ENCODE measurements around the gene TSFM. TPM values are rescaled to one million over a fixed set of nuclear protein-coding genes. Genes with fewer than 3 reads are reported as not detected.
"Not testable (repeated sequence)": the region's sequence is repeated elsewhere in the genome, so short reads cannot be mapped to it uniquely, and the experiment has no call there.

TSFM gene
- total RNA-seq, 1 donor from 2014 or later, result 18.1 TPM

- no peak overlapping the region for H2AFZ ChIP-seq (replicated peaks)
- H3F3A ChIP-seq (ENCODE audit: low read depth), result peaks cover 19% of the 10 kb centered on the region
- peaks cover 2% of the 10 kb centered on the region for H3K27me3 Mint-ChIP-seq (ENCODE audit: insufficient read depth, low read depth)
- DNase-seq (ENCODE audit: low spot score), result no peak
- no peaks in the 10 kb centered on the region for H3K9me3 ChIP-seq (ENCODE audit: low read depth)
- H3K27me3 ChIP-seq, result no peaks in the 10 kb centered on the region
- H3K4me3 ChIP-seq, result no peak overlapping the region
- H3K36me3 ChIP-seq, result no peaks in the 10 kb centered on the region
- no peaks in the 10 kb centered on the region for H3K36me3 Mint-ChIP-seq
- H3K4me2 ChIP-seq, result no peak overlapping the region
- H3K9me3 Mint-ChIP-seq, result no peaks in the 10 kb centered on the region
- H3K4me3 Mint-ChIP-seq, result no peak overlapping the region
- H3K79me2 ChIP-seq (ENCODE audit: low read depth), result no peaks in the 10 kb centered on the region
- no peak overlapping the region for H3K27ac Mint-ChIP-seq
- no peaks in the 10 kb centered on the region for H4K20me1 ChIP-seq (ENCODE audit: low read depth)
- H3K4me1 Mint-ChIP-seq, result no peaks in the 10 kb centered on the region
- H3K27ac ChIP-seq, result no peak overlapping the region
- no peaks in the 10 kb centered on the region for H3K4me1 ChIP-seq
- no peak overlapping the region for H3K9ac ChIP-seq
- TF ChIP-seq EZH2phosphoT487 (IDR thresholded peaks at IDR 0.05) (no peak), CTCF (IDR thresholded peaks at IDR 0.05) (no peak), EZH2 (IDR thresholded peaks at IDR 0.05) (no peak)
These were observed 33.6 kb downstream of the TSFM start for GRCh38 chr12:57816001-57816854.

- TF ChIP-seq EZH2 (IDR thresholded peaks at IDR 0.05) (no peak), CTCF (IDR thresholded peaks at IDR 0.05) (no peak), EZH2phosphoT487 (IDR thresholded peaks at IDR 0.05) (no peak)
These were observed 34.2 kb downstream of the TSFM start for GRCh38 chr12:57816855-57817151.

GRCh38 chr12:57817261-57817989 is 34.8 kb downstream of the TSFM start:
- Histone ChIP-seq H3K79me2 (ENCODE audit: low read depth) (no peaks in the 10 kb centered on the region), H3K9me3 (ENCODE audit: low read depth) (no peaks in the 10 kb centered on the region), H3K4me1 (no peaks in the 10 kb centered on the region), H3K4me2 (no peak overlapping the region), H3K27ac (no peak overlapping the region), H3K36me3 (no peaks in the 10 kb centered on the region), H2AFZ (replicated peaks) (no peak overlapping the region), H3F3A (ENCODE audit: low read depth) (peaks cover 19% of the 10 kb centered on the region), H4K20me1 (ENCODE audit: low read depth) (no peaks in the 10 kb centered on the region), H3K9ac (no peak overlapping the region), H3K4me3 (no peak overlapping the region), H3K27me3 (no peaks in the 10 kb centered on the region)
- Mint-ChIP-seq H3K27ac (no peak overlapping the region), H3K36me3 (peaks cover 7% of the 10 kb centered on the region), H3K4me3 (no peak overlapping the region), H3K9me3 (no peaks in the 10 kb centered on the region), H3K27me3 (ENCODE audit: insufficient read depth, low read depth) (no peaks in the 10 kb centered on the region), H3K4me1 (no peaks in the 10 kb centered on the region)
- no peak for DNase-seq (ENCODE audit: low spot score)
- TF ChIP-seq EZH2phosphoT487 (IDR thresholded peaks at IDR 0.05) (no peak), EZH2 (IDR thresholded peaks at IDR 0.05) (no peak), CTCF (IDR thresholded peaks at IDR 0.05) (no peak)

More at GRCh38 chr12:57816855-57817151, 34.2 kb downstream of the TSFM start:
- Histone ChIP-seq H3K9me3 (ENCODE audit: low read depth) (no peaks in the 10 kb centered on the region), H3K4me2 (no peak overlapping the region), H3K27ac (no peak overlapping the region), H3K4me1 (no peaks in the 10 kb centered on the region), H4K20me1 (ENCODE audit: low read depth) (no peaks in the 10 kb centered on the region), H3K4me3 (no peak overlapping the region), H2AFZ (replicated peaks) (no peak overlapping the region), H3F3A (ENCODE audit: low read depth) (peaks cover 19% of the 10 kb centered on the region), H3K79me2 (ENCODE audit: low read depth) (no peaks in the 10 kb centered on the region), H3K9ac (no peak overlapping the region), H3K27me3 (no peaks in the 10 kb centered on the region), H3K36me3 (no peaks in the 10 kb centered on the region)
- Mint-ChIP-seq H3K4me1 (no peaks in the 10 kb centered on the region), H3K4me3 (no peak overlapping the region), H3K9me3 (no peaks in the 10 kb centered on the region), H3K27me3 (ENCODE audit: insufficient read depth, low read depth) (no peaks in the 10 kb centered on the region), H3K36me3 (peaks cover 4% of the 10 kb centered on the region), H3K27ac (no peak overlapping the region)
- no peak for DNase-seq (ENCODE audit: low spot score)

GRCh38 chr12:57817990-57818331 is 35.4 kb downstream of the TSFM start:
- not testable (repeated sequence) for H2AFZ ChIP-seq (replicated peaks); H3K27me3 Mint-ChIP-seq (ENCODE audit: insufficient read depth, low read depth); H3K27me3 ChIP-seq; H3K4me1 ChIP-seq; H3K4me3 Mint-ChIP-seq; H3K9me3 ChIP-seq (ENCODE audit: low read depth); H3K9ac ChIP-seq; H3K79me2 ChIP-seq (ENCODE audit: low read depth); H3K27ac ChIP-seq; H3K36me3 ChIP-seq; H4K20me1 ChIP-seq (ENCODE audit: low read depth); H3K27ac Mint-ChIP-seq; H3K4me3 ChIP-seq; DNase-seq (ENCODE audit: low spot score); H3K4me1 Mint-ChIP-seq; H3K4me2 ChIP-seq; H3K9me3 Mint-ChIP-seq
- peaks cover 19% of the 10 kb centered on the region for H3F3A ChIP-seq (ENCODE audit: low read depth)
- H3K36me3 Mint-ChIP-seq, result peaks cover 11% of the 10 kb centered on the region

- H4K20me1 ChIP-seq (ENCODE audit: low read depth); H3K4me2 ChIP-seq; H3K4me1 ChIP-seq; H3K79me2 ChIP-seq (ENCODE audit: low read depth); H3K4me3 Mint-ChIP-seq; H3K36me3 ChIP-seq; H3K27me3 Mint-ChIP-seq (ENCODE audit: insufficient read depth, low read depth); H3K27me3 ChIP-seq; H3K4me3 ChIP-seq; H3K9me3 Mint-ChIP-seq; H3K9me3 ChIP-seq (ENCODE audit: low read depth); H3K27ac Mint-ChIP-seq; DNase-seq (ENCODE audit: low spot score); H3K4me1 Mint-ChIP-seq; H2AFZ ChIP-seq (replicated peaks); H3K27ac ChIP-seq; H3K9ac ChIP-seq: not testable (repeated sequence)
- peaks cover 21% of the 10 kb centered on the region for H3K36me3 Mint-ChIP-seq
- peaks cover 19% of the 10 kb centered on the region for H3F3A ChIP-seq (ENCODE audit: low read depth)
These were observed 37.5 kb downstream of the TSFM start for GRCh38 chr12:57820119-57820518.
